WTC11 (cell line): ENCODE data around the gene SMIM41. TPM values are rescaled to one million over a fixed set of nuclear protein-coding genes. Genes with fewer than 3 reads are reported as not detected.
A peak's percentile ranks its signal among the peaks of the same experiment; 100 is the strongest.

Experiments
- ATAC-seq: fragments of 200-7000 bp; cut with Tn5 transposase; 2 replicates; pipeline ENCODE4 v1.10.0; 2021; ENCODE audit warnings: mild to moderate bottlenecking, moderate library complexity
- CTCF ChIA-PET: fragments of 300-600 bp; sonication (Branson Sonifier 250); formaldehyde crosslinking; loops from one replicate; lab custom pipeline; 2021; ENCODE audit warnings: antibody characterized with exemption; lab: Charles Lee
- POLR2A ChIA-PET: fragments of 350-600 bp; sonication (Branson Sonifier 250); formaldehyde crosslinking; loops from one replicate; lab custom pipeline; 2021; ENCODE audit warnings: antibody characterized with exemption; lab: Charles Lee
- DNase-seq: peaks from one replicate; pipeline ENCODE4 v3.0.0; 2021; ENCODE audit warnings: low spot score
- H3K27ac Mint-ChIP-seq: 2 replicates; pipeline ENCODE4 v1.8.0; 2021; ENCODE audit warnings: mixed read lengths
- H3K27me3 Mint-ChIP-seq: 2 replicates; pipeline ENCODE4 v1.8.0; 2021; ENCODE audit warnings: low read depth, mild to moderate bottlenecking, moderate library complexity, mixed read lengths
- H3K36me3 Mint-ChIP-seq: 2 replicates; pipeline ENCODE4 v1.8.0; 2021; ENCODE audit warnings: mixed read lengths
- H3K4me1 Mint-ChIP-seq: 2 replicates; pipeline ENCODE4 v1.8.0; 2022; ENCODE audit warnings: mixed read lengths
- H3K4me3 Mint-ChIP-seq: 2 replicates; pipeline ENCODE4 v1.8.0; 2021; ENCODE audit warnings: mild to moderate bottlenecking, moderate library complexity, mixed read lengths
- H3K9me3 Mint-ChIP-seq: 2 replicates; pipeline ENCODE4 v1.8.0; 2021; ENCODE audit warnings: mixed read lengths
- FOXK1 ChIP-seq: sonication (generic); formaldehyde crosslinking; IDR thresholded peaks from 2 replicates; pipeline ENCODE4 v1.8.0; 2022; ENCODE audit warnings: mild to moderate bottlenecking, moderate library complexity, missing genetic modification reagents
- JAZF1 ChIP-seq: fragments of 250-450 bp; sonication (Bioruptor Pico); IDR thresholded peaks from 2 replicates; pipeline ENCODE4 v1.9.0; 2021; ENCODE audit warnings: moderate library complexity, mild to moderate bottlenecking, inconsistent platforms
- KAT7 ChIP-seq: sonication (generic); formaldehyde crosslinking; IDR thresholded peaks from 2 replicates; pipeline ENCODE4 v1.8.1; 2023; ENCODE audit warnings: missing genetic modification reagents, mild to moderate bottlenecking, borderline replicate concordance
- RORB ChIP-seq: fragments of 250-450 bp; sonication (Bioruptor Pico); IDR thresholded peaks from 2 replicates; pipeline ENCODE4 v1.9.0; 2021; ENCODE audit warnings: mild to moderate bottlenecking
- SOX15 ChIP-seq: fragments of 250-450 bp; sonication (Bioruptor Pico); IDR thresholded peaks from 2 replicates; pipeline ENCODE4 v1.9.0; 2021; ENCODE audit warnings: mild to moderate bottlenecking
- SP1 ChIP-seq: sonication (generic); formaldehyde crosslinking; conservative IDR thresholded peaks from 2 replicates; pipeline ENCODE4 v1.8.1; 2022; ENCODE audit warnings: missing genetic modification reagents
- ZNF423 ChIP-seq: fragments of 250-450 bp; sonication (Bioruptor Pico); IDR thresholded peaks from 2 replicates; pipeline ENCODE4 v2.1.2; 2022; ENCODE audit warnings: mild to moderate bottlenecking, moderate library complexity
- total RNA-seq: library from RNA; stranded (reverse); gene quantifications from 3 replicates; pipeline ENCODE4 v1.2.3, GENCODE V29; 2021
- TF ChIP-seq, protein P1 (sequence below): sonication (generic); formaldehyde crosslinking; IDR thresholded peaks from 2 replicates; pipeline ENCODE4 v1.8.0; 2022; ENCODE audit warnings: mild to moderate bottlenecking, missing genetic modification reagents
- TF ChIP-seq, protein P2 (sequence below): sonication (generic); formaldehyde crosslinking; IDR thresholded peaks from 2 replicates; pipeline ENCODE4 v1.8.1; 2023; ENCODE audit warnings: mild to moderate bottlenecking, missing genetic modification reagents
- TF ChIP-seq, protein P3 (sequence below): fragments of 250-450 bp; sonication (Bioruptor Pico); IDR thresholded peaks from 2 replicates; pipeline ENCODE4 v1.8.0; 2021; ENCODE audit warnings: mild to moderate bottlenecking
- TF ChIP-seq, protein P4 (sequence below): sonication (generic); formaldehyde crosslinking; IDR thresholded peaks from 2 replicates; pipeline ENCODE4 v1.8.1; 2022; ENCODE audit warnings: missing genetic modification reagents, borderline replicate concordance

SMIM41 gene
- total RNA-seq, 1 experiment from 2014 or later, result not detected

DNA sequence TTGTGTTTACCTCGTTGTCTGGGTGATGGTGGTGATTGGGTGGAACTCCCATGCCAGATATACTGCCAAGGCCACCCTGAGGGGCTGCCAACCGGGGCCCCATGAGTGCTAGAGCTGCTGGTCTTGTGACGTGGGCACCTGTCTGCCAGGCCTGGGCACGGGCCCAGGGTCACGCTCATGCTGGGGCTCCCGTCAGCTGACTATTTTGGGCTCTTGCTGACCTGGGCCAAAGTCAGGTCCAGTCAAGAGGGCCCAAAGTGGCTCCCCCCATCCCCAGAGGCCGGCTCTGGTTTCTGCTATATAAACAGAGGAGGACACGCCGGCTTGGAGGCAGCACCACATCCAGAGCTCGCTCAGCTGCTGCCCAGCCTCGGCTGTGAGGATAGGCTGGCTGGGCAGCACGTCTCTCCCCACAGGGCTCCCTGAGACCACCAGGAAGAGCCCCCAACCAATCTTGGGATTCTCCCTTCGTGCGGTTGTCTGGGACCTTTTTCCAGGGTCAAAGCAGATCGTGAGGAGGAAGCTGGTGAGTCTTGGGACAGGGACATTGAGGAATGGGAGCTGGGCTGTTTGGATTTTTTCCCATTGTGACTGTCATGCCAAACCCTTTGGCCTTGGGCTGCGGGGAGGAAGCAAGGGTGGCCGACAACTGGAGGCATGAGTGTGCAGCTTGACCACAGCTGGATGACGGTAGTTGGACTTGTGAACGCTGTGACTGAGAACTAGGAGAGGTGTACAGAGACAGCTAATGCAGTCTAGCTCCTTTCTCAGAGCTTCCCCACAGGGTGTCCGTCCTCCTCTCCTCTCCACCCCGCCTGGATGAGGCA, 35.9 kb upstream of the SMIM41 start (continued):
- TF ChIP-seq SOX15, result no peak

DNA sequence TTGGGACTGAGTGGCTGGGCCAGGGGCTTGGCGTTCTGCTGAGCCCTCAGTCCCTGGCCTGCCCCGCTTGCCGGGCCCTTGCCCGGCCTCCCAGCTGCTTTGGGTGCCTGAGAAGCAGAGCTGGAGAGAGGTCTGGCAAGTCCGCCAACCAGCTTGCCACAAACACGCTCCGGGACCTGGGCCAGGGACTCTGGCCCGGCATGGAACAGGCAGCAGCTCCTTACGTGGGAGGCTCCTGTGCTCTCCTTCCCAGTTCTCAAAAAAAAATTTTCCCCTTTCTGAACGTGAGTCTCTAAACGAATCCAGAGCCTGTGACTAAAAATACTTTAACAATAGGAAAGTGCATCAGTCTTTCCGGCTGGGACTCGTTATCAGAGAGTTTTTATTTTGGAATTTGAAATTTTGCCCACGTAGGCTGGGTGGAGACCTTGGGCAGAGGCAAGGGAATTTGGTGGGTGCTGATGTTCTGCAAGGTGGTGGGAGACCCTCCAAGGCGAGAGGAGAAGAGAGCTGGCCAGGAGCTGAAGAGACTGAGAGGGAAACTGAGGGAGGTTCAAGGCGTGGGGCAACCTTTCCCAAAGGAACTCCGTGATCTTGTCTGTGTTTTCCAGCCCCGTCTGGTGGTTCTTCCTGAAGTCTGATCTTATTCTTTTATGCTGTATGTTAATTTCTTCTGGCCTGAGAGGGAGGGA, 35.1 kb upstream of the SMIM41 start:
- ChIA-PET POLR2A (interaction anchor here (1.4 kb wide), 1 partner anchor 11 kb away, joined by 6 read pairs; no protein-coding TSS in a partner anchor), CTCF (interaction anchor here (0.9 to 6.6 kb wide), 5 partner anchors 12 to 76 kb away, joined by 3 to 57 read pairs (median 4); no protein-coding TSS in a partner anchor)
- no peaks in the 10 kb centered on the region for H3K36me3 Mint-ChIP-seq
- no peak for TF ChIP-seq SP1 (CRISPR knock-in tag)
- TF ChIP-seq, protein P1, sequence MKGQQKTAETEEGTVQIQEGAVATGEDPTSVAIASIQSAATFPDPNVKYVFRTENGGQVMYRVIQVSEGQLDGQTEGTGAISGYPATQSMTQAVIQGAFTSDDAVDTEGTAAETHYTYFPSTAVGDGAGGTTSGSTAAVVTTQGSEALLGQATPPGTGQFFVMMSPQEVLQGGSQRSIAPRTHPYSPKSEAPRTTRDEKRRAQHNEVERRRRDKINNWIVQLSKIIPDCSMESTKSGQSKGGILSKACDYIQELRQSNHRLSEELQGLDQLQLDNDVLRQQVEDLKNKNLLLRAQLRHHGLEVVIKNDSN (CRISPR knock-in tag), result no peak
- H3K4me3 Mint-ChIP-seq, result no peak overlapping the region
- H3K4me1 Mint-ChIP-seq, result peaks cover 6% of the 10 kb centered on the region
- H3K27ac Mint-ChIP-seq, result no peak overlapping the region
- peaks cover 20% of the 10 kb centered on the region for H3K27me3 Mint-ChIP-seq
- ATAC-seq, result no peak
- no peak for DNase-seq
- H3K9me3 Mint-ChIP-seq, result no peaks in the 10 kb centered on the region

DNA sequence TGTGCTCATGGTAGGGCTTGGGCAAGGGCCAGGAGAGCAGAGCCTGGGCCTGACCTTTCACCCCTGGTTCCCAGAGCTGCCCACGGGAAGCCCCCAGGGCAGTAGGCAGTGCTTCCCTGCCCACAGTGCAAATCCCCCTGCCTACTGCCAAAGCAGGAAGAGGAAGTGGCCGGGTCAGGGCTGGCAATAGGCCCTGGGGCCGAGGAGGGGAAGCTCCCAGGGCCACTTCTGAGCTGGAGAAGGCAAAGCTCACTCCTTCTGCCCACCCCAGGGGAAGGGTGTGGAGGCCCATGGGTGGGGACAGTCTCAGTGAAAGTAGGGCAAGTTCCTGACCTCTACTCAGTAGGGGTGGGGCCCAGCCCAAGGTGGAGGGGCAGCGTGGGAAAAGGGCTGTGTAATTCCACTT, 33.7 kb upstream of the SMIM41 start:
- Mint-ChIP-seq H3K36me3 (no peaks in the 10 kb centered on the region), H3K9me3 (no peaks in the 10 kb centered on the region), H3K27me3 (peaks cover 34% of the 10 kb centered on the region), H3K27ac (no peak overlapping the region), H3K4me1 (peaks cover 17% of the 10 kb centered on the region), H3K4me3 (no peak overlapping the region)
- no peak for TF ChIP-seq RORB (CRISPR knock-in tag)
- TF ChIP-seq, protein P2, sequence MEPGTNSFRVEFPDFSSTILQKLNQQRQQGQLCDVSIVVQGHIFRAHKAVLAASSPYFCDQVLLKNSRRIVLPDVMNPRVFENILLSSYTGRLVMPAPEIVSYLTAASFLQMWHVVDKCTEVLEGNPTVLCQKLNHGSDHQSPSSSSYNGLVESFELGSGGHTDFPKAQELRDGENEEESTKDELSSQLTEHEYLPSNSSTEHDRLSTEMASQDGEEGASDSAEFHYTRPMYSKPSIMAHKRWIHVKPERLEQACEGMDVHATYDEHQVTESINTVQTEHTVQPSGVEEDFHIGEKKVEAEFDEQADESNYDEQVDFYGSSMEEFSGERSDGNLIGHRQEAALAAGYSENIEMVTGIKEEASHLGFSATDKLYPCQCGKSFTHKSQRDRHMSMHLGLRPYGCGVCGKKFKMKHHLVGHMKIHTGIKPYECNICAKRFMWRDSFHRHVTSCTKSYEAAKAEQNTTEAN (CRISPR knock-in tag), result no peak
- ATAC-seq (no peak), DNase-seq (no peak)
- ChIA-PET POLR2A (interaction anchor here (1.0 kb wide), 1 partner anchor 13 kb away, joined by 4 read pairs; no protein-coding TSS in a partner anchor), CTCF (interaction anchor here (6.6 kb wide), 1 partner anchor 20 kb away, joined by 57 read pairs; no protein-coding TSS in a partner anchor)

DNA sequence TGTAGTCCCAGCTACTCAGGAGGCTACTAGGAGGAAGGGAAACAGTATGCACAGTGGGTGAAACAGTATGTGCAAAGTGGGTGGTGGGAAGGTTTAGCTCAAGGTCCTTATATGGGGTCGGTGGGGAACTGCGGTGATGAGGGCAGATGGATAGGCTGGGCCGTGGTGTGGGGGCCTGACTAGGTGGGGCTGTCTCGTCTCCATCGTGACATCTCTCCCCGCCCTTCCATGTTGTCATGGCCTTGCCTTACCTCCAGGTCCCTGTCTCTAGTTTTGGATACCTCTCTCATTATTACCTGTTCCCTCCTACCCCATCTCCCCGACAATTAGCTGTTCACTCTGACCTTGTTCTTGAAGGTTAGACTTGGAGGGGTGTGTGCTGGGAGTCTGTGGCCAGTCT, 32.6 kb upstream of the SMIM41 start:
- POLR2A ChIA-PET, result interaction anchor here (0.8 kb wide), 1 partner anchor 10 kb away, joined by 4 read pairs; no protein-coding TSS in a partner anchor

DNA sequence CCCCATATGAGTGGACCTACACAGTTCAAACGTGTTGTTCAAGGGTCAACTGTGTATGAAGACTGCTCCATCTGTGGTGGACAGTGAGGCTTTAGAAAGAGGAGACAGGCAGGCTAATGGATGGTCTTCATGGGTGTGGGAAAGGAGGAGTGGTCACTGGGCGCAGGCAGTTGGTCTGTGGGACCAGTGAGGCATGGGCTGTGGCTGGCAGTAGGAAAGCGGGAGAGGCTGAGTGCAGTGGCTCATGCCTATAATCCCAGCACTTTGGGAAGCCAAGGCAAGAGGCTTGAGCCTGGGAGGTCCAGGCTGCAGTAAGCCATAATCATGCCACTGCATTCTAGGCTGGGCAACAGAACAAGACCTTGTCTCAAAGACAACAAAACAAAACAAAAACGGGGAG, 30.2 kb upstream of the SMIM41 start:
- no peak for TF ChIP-seq JAZF1 (CRISPR knock-in tag)
- TF ChIP-seq, protein P3, sequence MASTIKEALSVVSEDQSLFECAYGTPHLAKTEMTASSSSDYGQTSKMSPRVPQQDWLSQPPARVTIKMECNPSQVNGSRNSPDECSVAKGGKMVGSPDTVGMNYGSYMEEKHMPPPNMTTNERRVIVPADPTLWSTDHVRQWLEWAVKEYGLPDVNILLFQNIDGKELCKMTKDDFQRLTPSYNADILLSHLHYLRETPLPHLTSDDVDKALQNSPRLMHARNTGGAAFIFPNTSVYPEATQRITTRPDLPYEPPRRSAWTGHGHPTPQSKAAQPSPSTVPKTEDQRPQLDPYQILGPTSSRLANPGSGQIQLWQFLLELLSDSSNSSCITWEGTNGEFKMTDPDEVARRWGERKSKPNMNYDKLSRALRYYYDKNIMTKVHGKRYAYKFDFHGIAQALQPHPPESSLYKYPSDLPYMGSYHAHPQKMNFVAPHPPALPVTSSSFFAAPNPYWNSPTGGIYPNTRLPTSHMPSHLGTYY (CRISPR knock-in tag), result no peak
- no peak for TF ChIP-seq ZNF423 (CRISPR knock-in tag)
- TF ChIP-seq KAT7 (CRISPR knock-in tag), result no peak
- Mint-ChIP-seq H3K4me1 (peaks cover 28% of the 10 kb centered on the region), H3K27ac (no peak overlapping the region), H3K4me3 (peak overlapping the region; percentile 86), H3K36me3 (no peaks in the 10 kb centered on the region), H3K9me3 (no peaks in the 10 kb centered on the region), H3K27me3 (peaks cover 50% of the 10 kb centered on the region)
- POLR2A ChIA-PET, result no interaction called here
- CTCF ChIA-PET, result interaction anchor here (6.6 kb wide), 1 partner anchor 24 kb away, joined by 57 read pairs; no protein-coding TSS in a partner anchor
- ATAC-seq, result no peak
- DNase-seq, result no peak

More for the DNA sequence above, 32.6 kb upstream of the SMIM41 start:
- Mint-ChIP-seq H3K27me3 (peaks cover 41% of the 10 kb centered on the region), H3K4me1 (peaks cover 19% of the 10 kb centered on the region), H3K9me3 (no peaks in the 10 kb centered on the region), H3K36me3 (no peaks in the 10 kb centered on the region), H3K27ac (no peak overlapping the region), H3K4me3 (no peak overlapping the region)
- no peak for ATAC-seq
- CTCF ChIA-PET, result interaction anchor here (1.0 to 6.6 kb wide), 4 partner anchors 21 to 75 kb away, joined by 3 to 57 read pairs (median 6); no protein-coding TSS in a partner anchor
- no peak for DNase-seq
- TF ChIP-seq, protein P4, sequence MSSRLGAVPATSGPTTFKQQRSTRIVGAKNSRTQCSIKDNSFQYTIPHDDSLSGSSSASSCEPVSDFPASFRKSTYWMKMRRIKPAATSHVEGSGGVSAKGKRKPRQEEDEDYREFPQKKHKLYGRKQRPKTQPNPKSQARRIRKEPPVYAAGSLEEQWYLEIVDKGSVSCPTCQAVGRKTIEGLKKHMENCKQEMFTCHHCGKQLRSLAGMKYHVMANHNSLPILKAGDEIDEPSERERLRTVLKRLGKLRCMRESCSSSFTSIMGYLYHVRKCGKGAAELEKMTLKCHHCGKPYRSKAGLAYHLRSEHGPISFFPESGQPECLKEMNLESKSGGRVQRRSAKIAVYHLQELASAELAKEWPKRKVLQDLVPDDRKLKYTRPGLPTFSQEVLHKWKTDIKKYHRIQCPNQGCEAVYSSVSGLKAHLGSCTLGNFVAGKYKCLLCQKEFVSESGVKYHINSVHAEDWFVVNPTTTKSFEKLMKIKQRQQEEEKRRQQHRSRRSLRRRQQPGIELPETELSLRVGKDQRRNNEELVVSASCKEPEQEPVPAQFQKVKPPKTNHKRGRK (CRISPR knock-in tag), result no peak
- no peak for TF ChIP-seq FOXK1
